ENCODE data around the gene CCDC89.

The CCDC89 gene

GRCh38 chr11:85685820-85686459 lies at the start of gene CCDC89:
Gene CCDC89, minus strand, starts transcription at chr11:85686195. Its CDS starts 65 bp downstream, at chr11:85686130.
- DNase-seq = no peak

GRCh38 chr11:85732965-85733364 lies 47.0 kb upstream of the CCDC89 start:
- DNase-seq = no peak

GRCh38 chr11:85726381-85726780 lies 40.4 kb upstream of the CCDC89 start:
- no peak for DNase-seq

GRCh38 chr11:85725510-85726258 lies 39.7 kb upstream of the CCDC89 start:
- no peak for DNase-seq

GRCh38 chr11:85724748-85725465 lies 38.9 kb upstream of the CCDC89 start:
- no peak for DNase-seq

GRCh38 chr11:85723088-85723487 lies 37.1 kb upstream of the CCDC89 start:
- no peak for DNase-seq

GRCh38 chr11:85721191-85721590 lies 35.2 kb upstream of the CCDC89 start:
- no peak for DNase-seq

GRCh38 chr11:85718991-85719807 lies 33.2 kb upstream of the CCDC89 start:
- no peak for DNase-seq

- DNase-seq = no peak
These were observed 32.3 kb upstream of the CCDC89 start for GRCh38 chr11:85718126-85718943.

- no peak for DNase-seq
These were observed 31.4 kb upstream of the CCDC89 start for GRCh38 chr11:85717429-85717828.

GRCh38 chr11:85712953-85713352 lies 27.0 kb upstream of the CCDC89 start:
- no peak for DNase-seq

GRCh38 chr11:85710917-85711316 lies 24.9 kb upstream of the CCDC89 start:
- no peak for DNase-seq

GRCh38 chr11:85709941-85710702 lies 24.1 kb upstream of the CCDC89 start:
- no peak for DNase-seq

- DNase-seq = no peak
These were observed 19.8 kb upstream of the CCDC89 start for GRCh38 chr11:85705800-85706199.

- DNase-seq = no peak
These were observed 19.0 kb upstream of the CCDC89 start for GRCh38 chr11:85704967-85705366.

GRCh38 chr11:85699957-85700741 lies 14.2 kb upstream of the CCDC89 start:
- DNase-seq = peak in 1 of 2 donors; percentile 63

- no peak for DNase-seq
These were observed 12.2 kb upstream of the CCDC89 start for GRCh38 chr11:85698195-85698594.

- no peak for DNase-seq
These were observed 11.8 kb upstream of the CCDC89 start for GRCh38 chr11:85697747-85698146.

- DNase-seq = no peak
These were observed 9.6 kb upstream of the CCDC89 start for GRCh38 chr11:85695546-85695945.

- DNase-seq = peak; percentile 27 to 67
These were observed 8.5 kb upstream of the CCDC89 start for GRCh38 chr11:85694385-85694980.
